Breast epithelium (tissue), 4 donors: ENCODE data around the gene SLC66A1. TPM values are rescaled to one million over a fixed set of nuclear protein-coding genes. Genes with fewer than 3 reads are reported as not detected.
A peak's percentile ranks its signal among the peaks of the same experiment; 100 is the strongest.

Experiments used
- DNase-seq, 2 donors: peaks; one replicate each; pipeline ENCODE4 v3.0.0-alpha.2; 2019; ENCODE audit warnings: low spot score in 2 of 2
- H3K27ac ChIP-seq, 2 donors: fragments of 200-600 bp; sonication (generic) in 1 of 2; one replicate each; pipeline ENCODE4 v1.5.1; 2016 to 2019; ENCODE audit warnings: mild to moderate bottlenecking in 1 of 2
- H3K27me3 ChIP-seq, 2 donors: fragments of 200-600 bp; sonication (generic) in 1 of 2; one replicate each; pipeline versions ENCODE4 v1.5.1 to v1.6.0; 2017 to 2019; ENCODE audit warnings: control low read depth in 1 of 2, mild to moderate bottlenecking in 1 of 2
- H3K36me3 ChIP-seq: fragments of 200-600 bp; one replicate; pipeline ENCODE4 v1.5.1; 2019
- H3K4me1 ChIP-seq, 2 donors: fragments of 200-600 bp; sonication (generic); one replicate each; pipeline ENCODE4 v1.5.1; 2016 to 2019; ENCODE audit warnings: control low read depth in 1 of 2
- H3K4me3 ChIP-seq, 3 donors: fragments of 200-600 bp; sonication (generic); 1 replicate in 2 of 3; 2 replicates in 1 of 3; pipeline ENCODE4 v1.5.1; 2016 to 2019; ENCODE audit warnings: mild to moderate bottlenecking in 3 of 3, moderate library complexity in 2 of 3
- H3K9me3 ChIP-seq, 2 donors: fragments of 200-600 bp; sonication (generic) in 1 of 2; one replicate each; pipeline ENCODE4 v1.5.1; 2016 to 2019; ENCODE audit warnings: control low read depth in 1 of 2
- CTCF ChIP-seq, 3 donors: fragments of 450-650 bp; IDR thresholded peaks; one replicate each; pipeline ENCODE4 v1.5.1; 2016 to 2017; ENCODE audit warnings: antibody characterized with exemption in 3 of 3, mild to moderate bottlenecking in 3 of 3, moderate library complexity in 3 of 3
- POLR2A ChIP-seq: fragments of 450-650 bp; IDR thresholded peaks from one replicate; pipeline ENCODE4 v1.6.1; 2016; ENCODE audit warnings: antibody characterized with exemption, mild to moderate bottlenecking, moderate library complexity
- POLR2AphosphoS5 ChIP-seq, 3 donors: sonication (generic); formaldehyde crosslinking; IDR thresholded peaks; one replicate each; pipeline ENCODE4 v1.6.1; 2017; ENCODE audit warnings: antibody characterized with exemption in 3 of 3
- intact Hi-C: fragments of 100-400 bp; cut with DNase I; formaldehyde crosslinking; loops from one replicate; pipeline ENCODE4 v1.15.1; 2023; ENCODE audit warnings: low total_unique reads
- total RNA-seq, 3 donors: library from RNA; depleted of rRNA; stranded (reverse); fragments of >200 nt; gene quantifications; one replicate each; pipeline ENCODE4 v1.1.0, GENCODE V29; 2016

SLC66A1 gene
- total RNA-seq, 3 donors from 2014 or later, result 6.2 to 13.9 (median 13.1) TPM

- Histone ChIP-seq H3K27ac (no peak overlapping the region), H3K4me1 (no peaks in the 10 kb centered on the region), H3K4me3 (no peak overlapping the region), H3K27me3 (no peaks in the 10 kb centered on the region), H3K9me3 (no peaks in the 10 kb centered on the region), H3K36me3 (no peaks in the 10 kb centered on the region)
- intact Hi-C loops, result no loop called here
- TF ChIP-seq POLR2AphosphoS5 (IDR thresholded peaks at IDR 0.05) (peak in 1 of 3 donors; percentile 8), POLR2A (no peak), CTCF (IDR thresholded peaks at IDR 0.05) (no peak)
- DNase-seq, result peak in 1 of 2 donors; percentile 70
These were observed 48.9 kb downstream of the SLC66A1 start for GRCh38 chr1:19360843-19361610.

DNA sequence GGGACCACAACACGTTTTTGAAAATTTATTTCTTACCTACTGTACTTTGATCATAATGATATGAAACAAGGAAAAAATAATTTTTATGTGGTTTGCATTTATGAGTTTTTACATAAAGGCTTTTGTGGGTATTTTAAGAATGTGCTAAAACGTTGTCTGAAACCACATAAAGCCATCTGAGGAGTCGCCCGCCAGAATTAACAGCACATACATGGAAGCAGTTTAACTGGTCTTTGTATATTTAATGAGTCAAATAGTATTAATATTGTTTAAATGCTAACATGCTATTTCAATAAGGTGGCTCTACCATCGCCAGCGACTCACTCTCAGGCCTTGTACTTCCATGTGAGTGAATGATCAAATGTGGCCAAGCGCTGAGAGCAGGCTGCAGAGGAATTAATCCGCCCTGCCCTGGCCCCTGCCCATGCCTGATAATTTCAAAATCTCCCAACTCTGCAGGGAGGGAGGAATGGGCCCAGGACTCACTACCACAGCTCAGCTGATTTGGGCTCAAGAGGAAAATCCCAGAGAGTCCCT lies 49.6 kb downstream of the SLC66A1 start:
- no peaks in the 10 kb centered on the region for H3K27me3 ChIP-seq
- no peaks in the 10 kb centered on the region for H3K4me1 ChIP-seq
- H3K27ac ChIP-seq, result peak overlapping the region in 1 of 2 donors; percentile 46
- H3K9me3 ChIP-seq, result no peaks in the 10 kb centered on the region
- no peak for DNase-seq
- intact Hi-C loops, result no loop called here
- H3K36me3 ChIP-seq, result no peaks in the 10 kb centered on the region
- no peak overlapping the region for H3K4me3 ChIP-seq
- TF ChIP-seq POLR2A, result no peak
- TF ChIP-seq CTCF (IDR thresholded peaks at IDR 0.05), result no peak
- no peak for TF ChIP-seq POLR2AphosphoS5 (IDR thresholded peaks at IDR 0.05)

DNA sequence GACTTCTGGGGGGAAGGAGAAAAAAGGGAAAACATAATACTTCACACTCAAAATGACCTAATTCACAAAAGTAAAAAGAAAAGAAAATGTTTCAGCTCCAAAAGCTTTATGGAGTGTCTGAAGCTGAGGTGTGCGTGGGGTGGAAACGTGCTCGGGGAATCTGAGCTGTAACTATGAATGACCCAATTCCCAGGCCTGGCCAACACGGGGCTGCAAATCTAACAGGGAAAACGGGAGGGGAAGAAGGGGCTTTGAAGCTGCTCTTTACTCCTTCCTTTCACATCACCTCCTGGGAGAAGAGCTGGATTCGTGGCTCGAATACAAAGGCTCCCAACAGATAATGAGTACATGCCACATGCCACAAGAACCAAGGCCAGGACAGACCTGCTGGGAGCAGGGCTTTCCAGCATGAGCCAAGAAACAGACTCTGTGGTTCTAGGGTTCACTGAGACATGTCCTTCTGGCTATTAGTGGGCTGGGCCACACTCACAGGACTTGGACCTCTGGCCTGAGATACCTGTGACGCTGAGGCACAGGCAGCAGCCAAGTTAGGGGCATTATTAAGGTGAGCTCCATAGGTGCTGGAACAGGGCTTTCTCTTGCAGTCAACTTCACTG lies 51.5 kb downstream of the SLC66A1 start:
- no peaks in the 10 kb centered on the region for H3K27me3 ChIP-seq
- no peaks in the 10 kb centered on the region for H3K4me1 ChIP-seq
- H3K36me3 ChIP-seq, result no peaks in the 10 kb centered on the region
- DNase-seq, result no peak
- no peak overlapping the region for H3K4me3 ChIP-seq
- TF ChIP-seq CTCF (IDR thresholded peaks at IDR 0.05) (no peak), POLR2A (no peak), POLR2AphosphoS5 (IDR thresholded peaks at IDR 0.05) (no peak)
- intact Hi-C loops, result no loop called here
- H3K9me3 ChIP-seq, result no peaks in the 10 kb centered on the region
- peak overlapping the region; percentile 0 to 8 for H3K27ac ChIP-seq

DNA sequence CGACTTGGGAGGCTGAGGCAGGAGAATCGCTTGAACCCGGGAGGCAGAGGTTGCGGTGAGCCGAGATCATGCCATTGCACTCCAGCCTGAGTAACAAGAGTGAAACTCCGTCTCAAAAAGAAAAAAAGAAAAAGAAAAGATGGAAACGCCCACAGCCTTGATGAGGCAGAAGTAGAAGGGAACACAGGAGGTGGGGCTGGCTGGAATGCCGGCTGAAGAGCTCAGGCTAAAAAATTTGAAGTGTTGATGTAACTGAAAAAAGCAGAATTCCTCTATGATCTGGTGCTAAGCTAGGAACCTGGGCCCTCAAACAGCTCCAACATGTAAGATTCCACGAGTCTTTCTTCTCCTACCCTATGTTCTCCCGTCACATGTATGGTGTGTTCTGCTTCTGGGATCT lies 53.6 kb downstream of the SLC66A1 start:
- no peaks in the 10 kb centered on the region for H3K9me3 ChIP-seq
- H3K4me3 ChIP-seq, result no peak overlapping the region
- intact Hi-C loops, result no loop called here
- TF ChIP-seq POLR2A (no peak), CTCF (IDR thresholded peaks at IDR 0.05) (no peak), POLR2AphosphoS5 (IDR thresholded peaks at IDR 0.05) (no peak)
- H3K36me3 ChIP-seq, result no peaks in the 10 kb centered on the region
- peak overlapping the region in 1 of 2 donors; percentile 80 for H3K27ac ChIP-seq
- no peaks in the 10 kb centered on the region for H3K4me1 ChIP-seq
- H3K27me3 ChIP-seq, result no peaks in the 10 kb centered on the region
- no peak for DNase-seq
